ENCODE measurements around the gene PPP1R18.
A peak's percentile ranks its signal among the peaks of the same experiment; 100 is the strongest.

Gene PPP1R18

DNA sequence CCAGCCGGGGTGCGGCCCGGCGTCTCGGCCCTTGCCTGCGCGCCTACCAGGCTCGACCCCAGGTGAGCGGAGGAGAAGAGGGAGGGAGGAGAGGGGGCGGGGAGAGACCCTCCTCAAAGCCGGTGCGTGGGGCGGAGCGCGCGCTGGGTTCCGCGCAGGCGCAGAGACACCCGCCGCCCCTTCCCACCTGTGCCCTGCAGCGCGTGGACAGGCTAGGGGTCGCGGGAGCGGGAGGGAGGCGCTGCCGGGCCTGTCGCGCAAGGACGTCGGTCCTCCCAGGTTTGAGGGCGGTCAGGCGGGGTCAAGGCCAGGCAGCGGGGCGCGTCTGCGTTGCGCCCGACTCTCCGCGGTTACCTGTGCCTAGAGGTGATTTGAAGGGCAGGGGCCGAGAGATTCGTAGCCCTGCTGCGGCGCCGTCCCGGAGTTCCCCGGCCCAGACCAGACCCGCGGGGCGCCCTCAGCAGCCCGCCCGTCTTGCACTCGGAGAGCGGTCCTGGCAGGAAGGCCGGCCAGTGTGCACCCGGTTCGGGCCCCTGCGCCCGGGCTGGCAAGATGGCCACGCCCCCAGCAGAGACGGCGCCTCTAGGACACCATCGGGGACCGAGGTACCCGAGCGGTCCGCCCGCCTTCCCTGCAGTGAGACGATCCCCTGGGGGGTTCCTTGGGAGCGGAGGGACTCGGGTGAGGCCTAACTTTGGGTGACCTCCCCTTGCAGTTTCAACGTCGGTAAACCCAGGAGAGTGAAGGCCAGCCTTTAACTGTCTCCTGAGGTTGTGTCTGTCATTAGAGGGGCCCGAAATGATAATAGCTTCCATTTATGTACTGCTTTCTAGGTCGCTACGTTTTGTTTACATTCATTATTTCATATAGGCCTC is 39.0 kb downstream of the PPP1R18 start:
- Histone ChIP-seq H4K20me1 (peaks cover 29% of the 10 kb centered on the region), H3K27ac (peak overlapping the region; percentile 80), H3K36me3 (peaks cover 70% of the 10 kb centered on the region), H3K27me3 (no peaks in the 10 kb centered on the region), H3K4me3 (peak overlapping the region; percentile 85), H3K4me2 (peak overlapping the region; percentile 86), H3K9ac (peak overlapping the region; percentile 88), H3K9me3 (no peaks in the 10 kb centered on the region), H3K4me1 (peaks cover 14% of the 10 kb centered on the region)
- TF ChIP-seq Cebpa-rat (IDR thresholded peaks at IDR 0.05): no peak

GRCh38 chr6:30646450-30647241 is 39.8 kb downstream of the PPP1R18 start, which contains the start of gene C6orf136:
Gene C6orf136 (plus strand): TSS chr6:30647133. CDS start chr6:30647232, 99 bp downstream.
- TF ChIP-seq Cebpa-rat (IDR thresholded peaks at IDR 0.05): no peak
- peak within 1 kb of the TSS; percentile 88 for H3K9ac ChIP-seq
- peaks cover 70% of the 10 kb centered on the region for H3K36me3 ChIP-seq
- H3K4me3 ChIP-seq: peak within 1 kb of the TSS; percentile 85
- H3K4me2 ChIP-seq: peak within 1 kb of the TSS; percentile 86
- H4K20me1 ChIP-seq: peaks cover 28% of the 10 kb centered on the region
- H3K27me3 ChIP-seq: no peaks in the 10 kb centered on the region
- H3K4me1 ChIP-seq: peaks cover 14% of the 10 kb centered on the region
- no peaks in the 10 kb centered on the region for H3K9me3 ChIP-seq
- H3K27ac ChIP-seq: peak within 1 kb of the TSS; percentile 80

- Histone ChIP-seq H3K4me3 (no peak overlapping the region), H3K36me3 (peaks cover 70% of the 10 kb centered on the region), H3K27me3 (no peaks in the 10 kb centered on the region), H3K4me1 (peaks cover 14% of the 10 kb centered on the region), H3K9me3 (no peaks in the 10 kb centered on the region), H3K27ac (no peak overlapping the region), H3K4me2 (peak overlapping the region; percentile 49), H3K9ac (no peak overlapping the region), H4K20me1 (peaks cover 28% of the 10 kb centered on the region)
- no peak for TF ChIP-seq Cebpa-rat (IDR thresholded peaks at IDR 0.05)
These were observed 40.5 kb downstream of the PPP1R18 start for GRCh38 chr6:30645989-30646388.

- H3K36me3 ChIP-seq: peaks cover 71% of the 10 kb centered on the region
- TF ChIP-seq Cebpa-rat (IDR thresholded peaks at IDR 0.05): no peak
- H3K4me2 ChIP-seq: no peak overlapping the region
- H3K27me3 ChIP-seq: no peaks in the 10 kb centered on the region
- H3K4me3 ChIP-seq: no peak overlapping the region
- no peaks in the 10 kb centered on the region for H3K9me3 ChIP-seq
- no peak overlapping the region for H3K9ac ChIP-seq
- H4K20me1 ChIP-seq: peaks cover 28% of the 10 kb centered on the region
- H3K4me1 ChIP-seq: peaks cover 14% of the 10 kb centered on the region
- H3K27ac ChIP-seq: no peak overlapping the region
These were observed 41.7 kb downstream of the PPP1R18 start for GRCh38 chr6:30644769-30645168.

DNA sequence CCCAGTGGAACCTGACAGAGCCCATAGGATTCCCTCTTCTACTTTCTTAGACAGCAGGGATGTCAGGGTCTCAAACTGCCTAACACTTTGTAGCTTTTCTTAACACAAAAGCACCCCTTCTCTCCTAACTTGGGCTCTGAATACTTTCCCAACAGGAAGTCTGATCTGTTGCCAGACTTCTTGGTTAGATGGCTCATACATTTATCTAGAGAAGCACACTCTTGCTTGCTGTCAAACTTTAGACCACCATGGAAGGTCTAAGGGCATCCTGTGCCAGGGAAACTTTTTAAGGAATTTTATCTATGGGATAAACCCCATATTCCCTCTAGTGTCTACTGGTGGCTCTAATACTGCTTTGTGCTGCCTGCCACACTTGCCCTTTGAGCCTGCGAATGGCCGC is 42.8 kb downstream of the PPP1R18 start:
- no peak for TF ChIP-seq Cebpa-rat (IDR thresholded peaks at IDR 0.05)
- Histone ChIP-seq H3K9ac (no peak overlapping the region), H3K4me2 (no peak overlapping the region), H3K36me3 (peaks cover 76% of the 10 kb centered on the region), H3K4me3 (no peak overlapping the region), H3K9me3 (no peaks in the 10 kb centered on the region), H3K27me3 (no peaks in the 10 kb centered on the region), H3K27ac (no peak overlapping the region), H4K20me1 (peaks cover 28% of the 10 kb centered on the region), H3K4me1 (peaks cover 14% of the 10 kb centered on the region)

DNA sequence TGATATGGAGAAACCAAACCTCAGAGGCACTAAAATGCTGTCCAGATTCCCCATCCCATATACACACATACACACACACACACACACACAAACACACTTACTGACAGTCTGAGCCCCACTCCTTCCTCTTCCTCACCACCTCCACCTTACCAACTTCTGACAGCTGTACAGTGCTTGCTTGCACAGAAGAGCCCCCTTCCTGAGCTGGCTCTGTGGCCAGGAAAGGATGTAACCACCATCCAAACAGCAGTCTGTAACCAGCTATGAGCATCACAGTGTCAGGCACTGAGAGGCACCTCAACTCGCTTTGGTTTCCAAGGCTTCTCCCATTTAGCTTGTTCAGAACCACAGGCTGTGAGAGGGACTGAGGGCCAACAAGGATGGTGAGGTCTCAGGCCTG is 45.4 kb downstream of the PPP1R18 start:
- no peaks in the 10 kb centered on the region for H3K9me3 ChIP-seq
- H3K4me2 ChIP-seq: no peak overlapping the region
- H4K20me1 ChIP-seq: peaks cover 21% of the 10 kb centered on the region
- no peaks in the 10 kb centered on the region for H3K27me3 ChIP-seq
- H3K9ac ChIP-seq: no peak overlapping the region; the same call in 1 of the 2 replicates
- H3K27ac ChIP-seq: no peak overlapping the region
- H3K4me1 ChIP-seq: peaks cover 1% of the 10 kb centered on the region
- H3K4me3 ChIP-seq: no peak overlapping the region
- H3K36me3 ChIP-seq: peaks cover 98% of the 10 kb centered on the region
- no peak for TF ChIP-seq Cebpa-rat (IDR thresholded peaks at IDR 0.05)

DNA sequence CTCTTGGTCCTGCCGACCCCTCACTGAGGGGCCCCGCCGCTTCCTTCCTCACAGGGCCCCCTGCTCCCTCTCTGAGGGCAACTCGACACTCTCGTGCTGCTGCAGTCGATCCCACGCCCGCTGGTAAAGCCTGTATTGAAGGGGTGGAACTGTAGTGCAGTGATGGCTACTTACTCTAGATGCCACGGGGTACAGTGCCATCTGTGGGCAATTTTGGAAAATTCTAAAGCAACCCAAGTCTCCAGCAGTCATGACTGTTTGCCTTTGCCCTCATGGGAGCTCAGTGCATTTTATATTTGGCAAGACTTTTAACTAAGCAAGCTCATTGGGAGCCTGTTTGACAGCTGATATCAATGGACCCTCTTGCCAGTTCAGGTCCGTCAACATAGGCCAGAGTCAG is 46.0 kb downstream of the PPP1R18 start:
- Histone ChIP-seq H3K4me2 (no peak overlapping the region), H3K27me3 (no peaks in the 10 kb centered on the region), H4K20me1 (peaks cover 16% of the 10 kb centered on the region), H3K4me1 (no peaks in the 10 kb centered on the region), H3K9me3 (no peaks in the 10 kb centered on the region), H3K4me3 (no peak overlapping the region), H3K9ac (no peak overlapping the region; the same call in 1 of the 2 replicates), H3K36me3 (peaks cover 98% of the 10 kb centered on the region), H3K27ac (no peak overlapping the region)
- TF ChIP-seq Cebpa-rat (IDR thresholded peaks at IDR 0.05): no peak

DNA sequence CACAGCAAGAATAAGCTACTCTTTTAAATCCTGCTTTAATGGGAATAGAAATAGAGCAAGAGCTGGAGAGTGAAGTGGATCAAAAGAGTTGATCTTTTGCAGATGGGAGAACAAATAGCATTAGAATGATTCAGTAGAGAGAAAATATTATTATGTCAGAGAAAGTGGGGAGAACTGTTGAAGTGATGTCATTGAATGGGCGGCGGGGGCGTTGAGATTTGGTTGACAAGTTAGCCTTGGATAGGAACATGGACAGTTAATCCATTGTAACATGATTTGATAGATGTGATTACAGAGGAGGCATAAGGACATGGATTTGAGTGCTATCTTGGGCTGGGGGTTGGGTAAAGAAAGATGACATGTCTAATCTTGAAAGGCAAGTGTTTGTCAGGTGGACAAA is 50.6 kb downstream of the PPP1R18 start:
- Histone ChIP-seq H3K4me1 (no peaks in the 10 kb centered on the region), H3K9ac (no peak overlapping the region), H3K9me3 (no peaks in the 10 kb centered on the region), H3K27ac (no peak overlapping the region), H3K4me3 (no peak overlapping the region), H3K36me3 (peaks cover 98% of the 10 kb centered on the region), H3K4me2 (no peak overlapping the region), H4K20me1 (no peaks in the 10 kb centered on the region), H3K27me3 (no peaks in the 10 kb centered on the region)
- TF ChIP-seq Cebpa-rat (IDR thresholded peaks at IDR 0.05): no peak

DNA sequence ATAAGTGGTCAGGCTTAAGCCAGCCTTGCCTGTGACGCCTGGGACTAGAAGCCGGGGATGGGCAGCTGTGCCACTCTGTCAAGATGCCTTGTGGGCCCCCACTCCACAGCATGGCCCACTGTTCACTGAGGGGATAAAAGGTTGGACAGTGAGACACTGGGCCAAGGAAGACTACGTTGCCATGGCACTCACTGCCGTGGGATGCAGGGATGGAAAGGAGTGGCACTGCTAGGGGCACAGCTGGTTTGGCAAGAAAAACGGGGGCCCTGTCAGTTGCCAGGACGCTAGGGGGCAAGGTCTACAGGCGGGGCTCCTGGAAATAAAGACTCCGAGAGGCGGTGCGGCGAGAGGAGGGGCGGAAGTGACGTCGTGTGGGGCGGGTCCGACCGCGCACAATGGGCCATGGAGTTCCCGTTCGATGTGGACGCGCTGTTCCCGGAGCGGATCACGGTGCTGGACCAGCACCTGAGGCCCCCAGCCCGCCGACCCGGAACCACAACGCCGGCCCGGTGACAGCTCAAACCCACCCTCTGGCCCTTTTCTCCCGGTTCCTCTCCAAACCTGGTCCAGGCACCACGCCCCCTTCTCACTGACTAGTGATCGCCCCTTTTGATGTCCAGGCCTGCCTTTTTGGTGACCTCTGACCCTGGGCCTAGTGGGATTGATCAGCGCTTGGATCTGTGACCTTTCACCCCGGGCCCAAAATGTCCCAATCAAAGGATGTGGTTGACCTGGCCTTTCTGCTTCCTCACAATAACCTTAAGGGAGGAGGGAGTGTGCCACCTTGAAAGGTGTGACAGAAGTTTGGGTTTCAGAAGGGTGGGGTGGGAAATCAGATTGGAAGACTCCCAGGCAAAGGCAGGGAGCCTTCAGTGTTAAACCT is 59.7 kb downstream of the PPP1R18 start, which contains the start of gene ATAT1:
ATAT1 (plus strand) TSS at position 391 of the 883 bp plus-strand sequence.
- peak within 1 kb of the TSS; percentile 84 for H3K4me3 ChIP-seq
- H3K36me3 ChIP-seq: peaks cover 86% of the 10 kb centered on the region
- H3K4me2 ChIP-seq: peak within 1 kb of the TSS; percentile 94
- no peaks in the 10 kb centered on the region for H3K27me3 ChIP-seq
- no peak for TF ChIP-seq Cebpa-rat (IDR thresholded peaks at IDR 0.05)
- peaks cover 21% of the 10 kb centered on the region for H3K4me1 ChIP-seq
- peak within 1 kb of the TSS; percentile 89 for H3K9ac ChIP-seq
- no peaks in the 10 kb centered on the region for H3K9me3 ChIP-seq
- peak within 1 kb of the TSS; percentile 88 for H3K27ac ChIP-seq
- H4K20me1 ChIP-seq: no peaks in the 10 kb centered on the region
